ENCODE measurements around the gene ZNF710.

- peak; percentile 95 for TF ChIP-seq CTCF (conservative IDR thresholded peaks at IDR 0.05; ENCODE audit: low read length)
- no peak for TF ChIP-seq EZH2phosphoT487 (IDR thresholded peaks at IDR 0.05; ENCODE audit: borderline replicate concordance, low read depth, low read length)
Observed at GRCh38 chr15:90086868-90087268, 85.7 kb downstream of the ZNF710 start.

Measured in OCI-LY7 (cell line).